ENCODE data around the gene PDE1C.

Gene PDE1C

DNA sequence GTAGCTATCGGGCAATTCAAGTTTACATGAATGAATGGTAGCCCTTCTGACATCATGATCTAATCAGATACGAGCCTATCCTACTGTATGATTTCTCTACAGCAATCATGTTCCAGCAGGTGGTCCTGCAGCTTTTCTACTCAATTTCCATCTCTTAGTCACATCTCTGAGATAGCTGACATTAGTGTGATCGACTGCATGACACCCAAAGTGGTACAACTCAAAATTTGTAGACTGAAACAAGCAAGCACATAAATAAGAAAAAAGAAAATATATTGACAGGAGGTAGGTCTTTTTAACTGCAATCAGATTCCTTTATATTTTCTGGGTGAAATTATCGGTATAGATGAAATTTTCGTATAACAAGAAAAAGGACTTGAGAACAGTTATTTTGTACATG lies 251.2 kb downstream of the PDE1C start:
- no peak for DNase-seq

DNA sequence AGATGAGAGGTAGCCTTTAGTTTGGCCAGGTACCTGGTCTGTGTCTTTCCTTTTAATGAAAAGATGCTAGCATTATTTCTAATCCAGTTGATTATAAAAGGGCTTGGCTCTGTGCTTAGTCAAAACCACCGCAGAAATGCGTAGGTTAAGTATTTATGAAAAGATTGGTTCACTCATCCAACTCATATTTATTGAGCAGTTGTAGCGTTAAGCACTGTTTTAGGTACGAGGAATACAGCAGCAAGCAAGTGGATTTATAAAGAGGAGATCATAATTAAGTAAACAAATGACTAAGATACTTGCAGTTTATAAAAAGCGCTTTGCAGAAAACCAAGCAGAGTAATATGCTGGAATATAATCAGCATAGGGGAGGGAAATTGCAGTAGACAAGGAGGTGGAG lies 253.4 kb downstream of the PDE1C start:
- no peak for DNase-seq

DNA sequence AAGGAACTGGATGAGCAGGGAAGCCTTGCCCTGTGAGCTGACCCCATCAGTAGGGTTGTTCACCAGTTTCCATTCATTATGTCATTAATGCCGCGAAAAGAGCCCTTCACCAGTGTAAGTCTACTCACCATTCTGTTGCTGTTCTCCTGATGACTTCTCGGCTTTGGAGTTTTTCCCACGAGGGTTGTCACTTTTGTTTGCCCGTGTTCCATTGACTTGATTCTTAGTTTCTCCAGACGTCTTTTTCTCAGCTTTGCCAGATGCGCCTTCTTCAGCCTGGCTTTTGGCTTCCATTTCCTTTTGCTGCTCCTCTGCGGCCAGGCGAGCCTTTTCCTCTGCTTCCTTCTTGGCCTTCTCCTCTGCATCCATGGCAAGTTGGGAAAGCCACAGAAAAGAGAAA lies 254.4 kb downstream of the PDE1C start:
- DNase-seq = no peak

DNA sequence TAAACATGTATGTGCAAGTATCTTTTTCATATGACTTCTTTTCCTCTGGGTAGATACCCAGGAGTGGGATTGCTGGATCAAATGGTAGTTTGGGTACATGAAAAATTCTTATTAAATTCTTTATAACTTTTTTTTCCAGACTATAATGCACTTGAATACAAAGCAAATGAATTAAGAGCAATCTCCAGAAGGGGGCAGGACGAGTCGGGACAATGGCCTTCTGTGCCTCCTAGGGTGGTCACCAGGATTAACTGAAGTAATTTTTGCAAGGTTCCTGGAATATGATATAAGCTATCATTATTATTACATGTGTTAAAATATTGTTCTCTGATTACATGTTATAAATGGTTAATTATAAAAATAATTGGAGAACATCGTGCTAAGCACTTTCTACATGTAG lies 256.0 kb downstream of the PDE1C start:
- no peak for DNase-seq

DNA sequence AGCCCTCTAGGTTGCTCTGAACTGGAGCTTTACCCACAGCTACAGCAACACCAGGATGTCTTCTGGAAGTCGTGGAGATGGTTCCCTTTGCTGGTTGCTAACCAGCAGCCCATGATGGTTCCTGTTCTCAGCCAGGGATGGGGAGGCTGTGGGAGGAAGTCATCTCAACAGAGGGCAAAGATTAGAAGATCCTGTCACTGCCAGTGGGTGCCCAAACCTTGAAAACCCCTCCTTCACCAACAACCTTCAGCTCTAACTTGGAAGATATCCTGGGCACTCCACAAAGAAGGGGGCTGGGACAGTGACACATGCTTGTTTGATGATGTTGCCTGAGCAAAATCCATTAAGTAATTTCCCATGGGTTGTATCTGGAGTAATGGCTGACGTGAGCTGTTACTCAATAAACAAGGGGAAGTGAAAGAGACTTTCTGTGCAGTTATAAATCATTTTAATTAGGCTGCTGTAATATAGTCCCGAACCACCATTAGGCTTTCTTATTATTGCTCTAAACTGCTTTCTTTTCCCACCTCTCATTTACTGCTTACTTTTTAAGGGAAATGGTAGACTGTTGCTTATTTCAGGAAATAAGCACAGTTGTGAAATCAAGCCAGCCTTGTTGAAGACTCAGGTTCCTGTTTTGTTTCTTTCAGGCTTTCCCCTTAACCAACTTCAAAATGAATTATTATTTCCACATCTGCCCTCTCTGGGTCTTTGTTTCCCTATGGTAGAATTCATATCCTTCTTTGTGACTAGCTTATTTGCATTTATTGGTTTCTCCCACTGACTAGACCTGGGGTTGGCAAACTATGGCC lies 258.4 kb downstream of the PDE1C start:
- DNase-seq = no peak

DNA sequence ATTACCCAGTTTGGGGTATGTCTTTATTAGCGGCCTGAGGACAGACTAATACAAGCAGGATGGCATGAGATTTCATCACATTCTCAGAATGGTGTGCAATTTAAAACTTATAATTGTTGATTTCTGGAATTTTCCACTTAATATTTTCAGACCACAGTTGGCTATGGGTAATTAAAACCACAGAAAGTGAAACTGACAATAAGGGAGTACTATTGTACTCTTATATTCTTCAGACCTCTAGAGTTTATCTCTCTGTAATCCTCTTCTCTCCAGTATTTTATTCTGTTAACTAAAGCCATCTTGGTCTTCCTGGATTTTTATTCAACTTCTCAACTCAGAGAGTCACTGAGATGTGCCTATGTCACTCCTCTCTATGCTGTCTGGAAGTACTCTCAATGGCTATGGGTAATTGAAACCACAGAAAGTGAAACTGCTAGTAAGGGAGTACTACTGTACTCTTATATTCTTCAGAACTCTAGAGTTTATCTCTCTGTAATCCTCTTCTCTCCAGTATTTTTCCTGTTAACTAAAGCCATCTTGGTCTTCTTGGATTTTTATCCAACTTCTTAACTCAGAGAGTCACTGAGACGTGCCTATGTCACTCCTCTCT lies 264.9 kb downstream of the PDE1C start:
- no peak for DNase-seq

DNA sequence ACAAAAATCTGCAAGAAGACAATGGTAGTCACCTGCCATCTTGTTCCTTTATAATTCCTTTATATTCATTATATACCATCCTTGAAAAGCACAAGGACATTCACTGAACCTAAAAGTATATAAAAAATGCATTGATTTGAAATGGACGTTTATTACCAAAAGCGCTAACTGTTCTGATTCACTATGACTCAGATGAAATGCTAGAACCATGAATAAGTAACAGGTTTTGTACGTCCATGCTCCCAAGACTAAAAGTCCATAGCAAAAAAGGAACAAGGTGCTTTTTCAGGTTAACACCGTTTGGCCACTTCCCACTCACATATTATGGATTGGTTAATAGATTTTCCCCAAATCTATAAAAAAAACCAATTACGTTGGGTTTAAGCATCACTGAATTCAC lies 273.8 kb downstream of the PDE1C start:
- DNase-seq = no peak

DNA sequence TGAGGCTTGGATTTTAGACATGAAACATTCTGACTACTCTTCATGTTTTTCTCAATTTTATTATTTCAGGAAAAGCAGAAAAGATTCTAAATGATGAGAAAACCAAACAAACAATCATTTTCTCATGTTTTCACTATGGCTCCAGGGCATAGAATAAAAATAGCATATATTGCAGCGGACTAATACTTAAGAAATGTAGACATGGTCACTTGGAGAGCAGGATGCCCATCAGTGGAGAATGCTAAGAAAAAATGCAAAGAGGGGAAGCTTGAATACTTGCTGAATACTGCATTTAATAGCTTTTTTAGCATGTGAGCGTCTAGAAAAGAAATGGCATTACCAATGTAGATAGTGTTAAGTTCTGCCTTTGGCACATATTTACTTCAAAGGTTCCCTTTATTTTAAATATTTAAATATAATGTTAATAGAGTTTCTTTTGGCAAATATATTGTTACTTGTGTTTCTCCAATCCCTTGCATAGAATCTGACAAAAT lies 275.3 kb downstream of the PDE1C start:
- no peak for DNase-seq

DNA sequence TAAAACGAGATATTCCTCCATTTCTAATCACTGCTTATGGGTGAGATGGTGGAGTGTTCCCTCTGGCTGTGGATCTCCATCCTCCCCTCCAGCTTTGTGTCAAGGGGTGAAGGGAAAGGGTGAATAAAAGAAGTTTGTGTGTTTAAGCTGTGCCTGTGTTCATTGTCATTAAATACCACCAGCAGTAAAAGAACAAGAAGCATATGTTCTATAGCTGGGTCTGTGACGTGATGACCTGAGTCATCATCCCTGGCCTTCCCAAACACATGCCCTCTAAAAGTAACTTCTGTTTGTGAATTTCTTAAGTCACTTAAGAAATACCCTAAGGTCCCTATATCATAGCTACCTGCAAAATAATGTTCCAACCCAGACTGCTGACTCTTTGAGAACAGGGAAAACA lies 278.3 kb downstream of the PDE1C start:
- no peak for DNase-seq

DNA sequence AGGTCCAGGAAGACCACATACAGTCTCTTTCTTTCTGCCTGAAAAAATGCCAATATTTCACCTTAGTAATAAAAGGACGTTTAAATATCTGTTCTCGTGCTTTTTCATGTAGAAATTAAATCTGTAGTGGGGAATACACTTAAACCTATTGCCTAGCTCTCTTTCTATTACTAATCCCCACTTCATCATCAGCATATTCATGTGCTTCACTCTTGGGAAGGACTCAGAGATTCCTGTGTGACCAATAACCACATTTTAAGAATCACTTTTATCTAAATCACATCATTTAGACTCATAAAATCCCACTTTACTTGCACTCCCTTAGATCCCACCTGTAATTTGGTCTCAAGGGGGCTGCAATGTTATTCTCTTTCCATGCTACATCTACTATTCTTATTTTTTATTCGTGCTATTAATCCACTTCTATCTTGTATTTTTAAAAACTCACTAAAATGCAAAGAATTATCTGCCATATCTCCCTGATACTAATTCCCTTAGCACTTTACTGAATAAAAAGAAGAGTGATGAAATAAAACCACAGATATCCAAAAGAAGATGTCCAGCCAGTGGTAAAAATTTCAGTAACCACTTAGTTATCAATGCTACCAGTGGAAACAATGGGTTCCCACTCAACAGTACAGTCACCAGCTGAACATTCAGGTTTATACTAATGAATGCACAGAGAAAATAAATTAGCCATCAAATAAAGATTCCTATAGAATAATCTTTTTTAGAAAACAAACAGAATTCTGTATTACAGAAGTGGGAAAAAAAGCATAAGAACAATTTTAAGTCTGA lies 281.1 kb downstream of the PDE1C start:
- no peak for DNase-seq

DNA sequence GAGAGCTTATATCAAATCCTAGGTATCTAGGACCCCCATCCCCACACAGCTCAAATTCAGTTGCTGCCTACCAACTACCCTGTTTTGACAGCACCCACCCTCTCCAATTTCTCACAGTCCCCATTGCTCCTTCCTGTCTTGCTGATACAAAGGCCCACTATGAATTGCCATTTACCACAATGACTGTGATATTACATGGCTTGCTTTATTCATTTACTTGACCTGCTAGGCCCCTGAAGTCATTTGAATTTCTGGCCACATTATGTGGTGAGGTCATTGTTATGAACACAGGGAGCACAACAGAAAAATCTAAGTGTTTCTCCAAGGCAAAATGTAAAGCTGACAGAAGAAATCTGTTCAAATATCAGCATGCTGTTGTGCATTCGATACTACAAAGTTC lies 281.8 kb downstream of the PDE1C start:
- DNase-seq = no peak

DNA sequence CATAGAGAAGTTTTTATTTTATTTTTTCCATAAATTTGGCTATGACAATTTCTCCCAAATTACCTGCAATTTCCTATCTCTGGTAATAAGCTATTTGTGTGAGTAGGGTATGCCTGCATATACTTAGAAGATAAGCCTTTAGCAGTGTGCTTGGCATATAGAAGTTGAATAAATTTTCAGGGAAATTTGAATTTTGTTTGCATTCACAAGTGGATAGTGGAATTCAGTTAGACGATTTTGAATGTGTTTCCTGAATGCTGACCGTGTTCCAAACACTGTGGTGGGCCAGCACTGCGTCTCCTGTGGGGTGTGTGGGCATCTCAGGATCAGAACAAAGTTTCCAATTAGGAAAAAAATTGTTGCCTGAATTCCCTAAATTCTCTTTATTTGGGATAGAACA lies 283.9 kb downstream of the PDE1C start:
- DNase-seq = no peak

DNA sequence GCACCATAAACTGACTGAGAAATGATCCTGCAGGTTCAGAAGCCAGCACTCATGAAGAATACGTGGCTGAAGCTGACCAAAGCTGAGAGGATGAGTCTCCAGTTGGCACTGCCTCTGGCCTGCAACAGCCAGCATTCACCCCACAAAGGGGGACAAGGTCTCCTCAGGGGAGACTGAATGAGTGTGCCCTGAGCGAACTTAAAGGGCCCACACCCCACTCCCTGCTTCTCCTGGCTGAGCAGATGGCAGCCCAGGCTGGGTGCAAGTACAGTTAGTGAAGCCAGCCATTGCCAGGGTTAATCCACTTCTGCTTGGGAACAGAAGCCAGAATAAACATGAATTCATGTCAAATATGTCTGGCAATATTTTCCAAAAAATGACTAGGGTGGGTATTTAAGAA lies 285.1 kb downstream of the PDE1C start:
- DNase-seq = no peak

DNA sequence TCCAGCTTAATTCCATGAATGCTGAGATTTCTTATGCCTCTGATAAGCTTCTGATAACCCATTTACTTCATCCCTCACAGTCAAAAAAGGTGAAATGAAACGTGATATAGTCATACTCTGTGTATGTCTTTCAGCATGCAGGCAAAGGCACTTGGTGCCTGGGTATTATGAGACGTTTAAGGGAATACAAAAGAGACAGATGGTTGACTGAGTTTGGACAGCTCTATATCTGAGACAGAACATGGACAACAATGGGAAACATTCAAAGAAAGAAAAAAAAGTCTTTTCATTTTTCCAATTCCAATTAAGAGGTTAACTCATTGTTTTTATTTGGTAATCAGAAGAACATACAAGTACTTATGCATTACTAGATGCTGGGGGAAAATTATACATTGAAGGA lies 287.0 kb downstream of the PDE1C start:
- DNase-seq = no peak

DNA sequence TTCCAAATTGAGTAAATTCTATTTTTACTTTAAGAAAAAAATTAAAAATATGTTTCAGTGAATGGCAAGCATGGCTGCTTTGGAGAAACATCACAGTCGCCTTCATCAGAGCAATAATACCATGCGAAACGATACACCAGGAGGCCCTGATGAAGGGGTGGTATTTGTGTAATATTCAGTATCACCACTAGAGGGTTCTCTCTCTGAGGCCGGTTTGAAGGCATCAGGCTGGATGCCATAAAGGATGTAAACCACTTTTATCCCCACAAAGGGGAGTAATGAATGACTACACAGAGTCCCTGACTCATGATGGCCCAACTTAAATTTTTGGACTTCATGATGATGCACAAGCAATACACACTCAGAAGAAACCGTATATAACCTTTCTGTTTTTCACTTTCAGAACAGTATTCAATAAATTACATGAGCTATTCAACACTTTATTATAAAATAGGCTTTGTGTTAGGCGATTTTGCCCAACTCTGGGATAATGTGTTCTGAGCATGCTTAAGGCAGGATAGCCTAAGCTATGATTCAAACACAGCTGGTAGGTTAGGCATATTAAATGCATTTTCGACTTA lies 287.7 kb downstream of the PDE1C start:
- DNase-seq = no peak

DNA sequence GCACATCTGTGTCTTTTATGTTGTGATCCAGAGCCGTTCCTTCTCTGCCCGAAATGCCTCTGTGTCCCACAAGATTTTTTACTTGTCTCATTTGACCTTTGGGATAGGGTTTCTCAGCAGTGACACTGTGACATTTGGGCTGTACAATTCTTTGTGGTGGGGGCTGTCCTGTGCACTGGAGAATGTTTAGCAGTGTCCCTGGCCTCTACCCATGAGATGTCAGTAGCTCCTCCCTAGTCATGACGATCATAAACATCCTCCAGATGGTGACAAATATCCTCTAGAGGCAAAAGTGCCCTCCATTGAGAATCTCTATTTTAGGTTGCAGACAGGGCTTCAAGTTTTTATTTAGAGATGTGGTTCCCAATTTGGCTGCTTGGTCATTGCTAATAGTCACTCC lies 291.9 kb downstream of the PDE1C start:
- DNase-seq = no peak

DNA sequence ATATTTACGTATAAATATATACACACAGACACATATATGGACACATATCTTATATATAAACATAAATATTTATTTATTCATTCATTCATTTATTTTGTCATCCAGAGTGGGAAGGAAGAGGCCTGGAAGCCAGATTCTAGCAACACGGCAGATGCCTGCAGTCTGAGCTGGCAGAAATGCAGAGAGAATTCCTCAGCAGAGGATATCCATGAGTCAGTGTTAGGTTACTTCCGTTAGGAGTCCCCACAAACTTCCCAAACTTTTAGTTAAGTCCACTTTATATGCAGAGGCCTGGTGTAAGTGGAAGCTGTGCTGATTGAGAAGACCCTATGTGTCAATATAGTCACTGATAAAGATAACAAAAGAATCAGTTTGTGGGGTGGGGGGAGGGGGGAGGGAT lies 293.6 kb downstream of the PDE1C start:
- no peak for DNase-seq

DNA sequence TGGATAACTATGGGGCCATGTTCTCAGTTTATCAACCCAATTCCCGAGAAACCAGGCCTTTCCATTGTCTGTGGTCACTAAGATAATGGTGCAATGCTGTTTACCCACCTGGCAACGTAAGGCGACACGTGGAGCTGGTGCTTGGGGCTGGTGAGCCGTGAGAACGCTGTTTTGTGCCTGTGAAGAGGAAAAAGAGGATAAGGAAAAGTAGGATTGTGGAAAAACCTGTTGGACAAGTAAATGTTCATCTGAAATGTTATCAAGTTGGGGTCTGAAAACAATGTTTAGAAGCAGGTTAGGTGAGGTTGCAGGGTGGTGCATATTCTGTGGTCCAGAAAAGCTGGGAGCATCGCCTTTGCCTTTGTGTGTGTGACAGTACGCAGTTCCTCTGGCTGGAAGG lies 294.7 kb downstream of the PDE1C start:
- DNase-seq = no peak

DNA sequence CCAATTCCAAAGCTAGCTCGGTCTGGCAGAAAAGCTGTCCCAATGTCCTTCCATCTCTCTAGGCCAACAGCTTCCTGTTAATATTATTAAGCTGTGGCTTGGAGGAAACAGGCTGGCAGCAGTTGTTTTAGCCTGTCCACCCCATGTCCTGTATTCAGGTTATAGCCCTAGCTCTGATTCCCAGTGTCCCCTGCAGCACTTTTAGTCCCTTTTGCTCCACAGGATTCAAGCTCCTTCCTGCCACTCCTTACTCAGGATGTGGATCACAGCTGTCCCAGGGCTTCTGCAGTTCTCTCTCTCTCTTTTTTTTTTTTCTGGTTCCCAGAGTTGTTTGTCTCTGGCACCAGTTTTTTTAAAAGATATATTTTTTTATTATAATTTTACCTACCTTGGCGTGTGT lies 298.0 kb downstream of the PDE1C start:
- DNase-seq = no peak

DNA sequence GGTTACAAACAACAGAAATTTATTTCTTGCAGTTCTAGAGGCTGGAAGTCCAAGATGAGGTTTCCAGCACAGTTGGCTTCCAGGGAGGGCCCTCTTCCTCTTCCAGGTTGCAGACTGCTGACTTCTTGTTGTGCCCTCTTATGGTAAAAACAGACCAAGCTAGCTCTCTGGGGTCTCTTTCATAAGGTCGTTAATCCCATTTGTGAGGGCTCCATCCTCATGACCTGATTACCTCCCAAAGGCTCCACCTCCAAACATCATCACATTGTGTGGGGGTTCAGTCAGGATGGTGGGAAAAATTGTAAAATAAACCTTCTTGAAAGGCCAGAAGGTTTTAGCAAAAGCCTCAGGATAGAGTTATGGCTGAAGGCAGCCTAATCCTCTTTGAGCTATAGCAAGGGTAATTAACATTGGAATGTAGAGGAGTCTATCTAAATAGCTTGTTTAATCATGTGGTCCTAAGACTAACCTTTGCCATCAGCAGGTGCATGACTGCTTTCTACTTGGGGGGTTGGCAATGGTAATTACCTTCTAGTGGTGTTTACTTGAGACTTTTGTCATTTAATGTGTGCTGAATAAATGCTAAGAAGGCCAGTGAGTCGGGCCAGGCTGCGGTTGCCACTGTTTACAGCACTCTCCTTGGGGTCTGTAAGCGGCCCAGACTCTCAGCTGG lies 302.4 kb downstream of the PDE1C start:
- DNase-seq = no peak

DNA sequence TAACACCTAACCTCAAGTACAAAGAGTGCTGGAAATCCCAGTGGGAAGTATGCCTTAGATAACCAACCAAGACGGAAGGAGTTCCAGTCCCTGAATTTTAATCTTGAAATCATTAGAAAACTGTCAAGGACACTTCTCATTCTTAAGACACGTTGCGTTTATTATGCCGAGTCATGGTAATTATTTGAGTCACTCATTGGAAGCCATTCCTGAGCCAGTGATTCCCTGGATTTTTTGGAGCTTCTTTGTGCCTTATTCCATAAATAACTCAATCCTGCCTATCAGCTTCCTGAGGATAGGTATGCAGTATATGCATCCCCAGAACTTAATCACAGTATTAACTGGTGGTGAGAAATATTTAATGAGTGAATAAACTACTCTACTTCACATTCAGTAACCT lies 305.7 kb downstream of the PDE1C start:
- no peak for DNase-seq

DNA sequence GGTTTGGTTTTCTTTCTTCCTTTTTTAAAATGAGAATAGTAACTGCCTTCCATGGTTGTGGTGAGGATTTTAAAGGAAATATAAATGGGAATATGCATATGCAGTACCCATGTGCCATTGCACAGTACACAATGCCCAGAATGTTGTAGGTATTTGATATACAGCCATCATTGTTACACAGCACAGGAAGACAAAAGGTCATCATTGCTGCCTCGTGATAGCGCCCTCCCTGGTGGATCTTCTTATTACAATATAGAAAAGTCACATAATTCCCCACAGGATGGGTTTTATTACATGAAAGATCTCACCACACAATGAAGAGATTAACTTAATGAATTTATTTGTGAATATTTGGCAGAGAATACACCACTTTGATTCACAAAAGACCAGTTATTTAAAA lies 306.7 kb downstream of the PDE1C start:
- DNase-seq = no peak

DNA sequence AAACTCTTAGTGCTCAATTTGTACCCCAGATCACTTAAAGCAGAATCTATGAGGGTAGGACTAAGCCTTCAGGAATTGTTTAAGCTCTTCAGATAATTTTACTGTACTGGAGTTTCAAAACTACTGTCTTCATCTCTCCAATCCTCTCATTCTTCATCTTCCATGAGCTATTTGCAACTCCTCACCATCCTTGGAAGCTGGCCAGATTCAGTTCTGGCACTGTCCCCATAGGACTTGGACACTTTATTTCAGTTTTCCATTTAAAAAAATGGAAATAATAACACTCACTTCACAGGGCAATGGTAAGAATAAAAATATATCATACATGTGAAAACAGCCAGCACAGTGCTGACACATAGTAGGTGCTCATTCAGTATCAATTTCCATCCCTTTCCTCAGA lies 308.6 kb downstream of the PDE1C start:
- no peak for DNase-seq

Measured in central memory CD4-positive, alpha-beta T cell (primary cell).